K562 (cell line): ENCODE measurements around the gene AP4S1. TPM values are rescaled to one million over a fixed set of nuclear protein-coding genes. Genes with fewer than 3 reads are reported as not detected.
A peak's percentile ranks its signal among the peaks of the same experiment; 100 is the strongest.

ENCODE experiments used
- ATAC-seq: fragments of 200-7000 bp; cut with Tn5 transposase; 3 replicates; pipeline ENCODE4 v1.9.1; 2020; ENCODE audit warnings: moderate library complexity
- BruUV-seq: library from RNA; stranded (reverse); fragments of 400-500 nt; replicated peaks from 2 replicates; lab custom pipeline; 2021; lab: Mats Ljungman, UMichigan
- CTCF ChIA-PET: fragments of 300-600 bp; formaldehyde crosslinking; extraction: SDS; loops from one replicate; lab custom pipeline; 2021; ENCODE audit warnings: low intra/inter-chr PET ratio; lab: Yijun Ruan, JAX
- POLR2A ChIA-PET: fragments of 300-600, 350-650 bp; sonication (Branson Sonifier 250); formaldehyde crosslinking; extraction: SDS; loops from one replicate; lab custom pipeline; 2021; ENCODE audit warnings: antibody characterized with exemption, inconsistent platforms; lab: Yijun Ruan, JAX
- DNase-seq, 4 experiments: peaks; one replicate each; pipeline versions ENCODE4 v3.0.0 to v3.0.0-alpha.2; 2011 to 2018; ENCODE audit warnings: low spot score in 3 of 4, mixed read lengths in 3 of 4; ENCODE audit errors: extremely low read depth in 1 of 4
- FAIRE-seq: peaks from 2 replicates; lab custom pipeline; 2011; peaks lifted over from hg19 to GRCh38; lab: Jason Lieb, UNC
- H2AFZ ChIP-seq: 2 replicates; pipeline ENCODE4 v1.6.0; 2011; ENCODE audit warnings: low read depth, low read length, control low read depth, inconsistent platforms
- H3K27ac ChIP-seq: fragments of 200-600 bp; 3 replicates; pipeline ENCODE4 v1.8.0; 2011; ENCODE audit warnings: low read depth, mild to moderate bottlenecking, control low read depth, inconsistent platforms, low read length, moderate library complexity, mixed read lengths; ENCODE audit errors: extremely low read depth
- H3K27me3 ChIP-seq, 2 experiments: fragments of 300-600 bp in 1 of 2; 2 replicates in 1 of 2; 3 replicates in 1 of 2; pipeline versions ENCODE4 v1.6.0 to v1.8.0; 2011; ENCODE audit warnings: inconsistent platforms in 2 of 2, low read length in 2 of 2, mild to moderate bottlenecking in 1 of 2, mixed read lengths in 1 of 2, moderate library complexity in 1 of 2; ENCODE audit not compliant: control insufficient read depth in 2 of 2, insufficient read depth in 2 of 2
- H3K36me3 ChIP-seq: fragments of 300-600 bp; 3 replicates; pipeline ENCODE4 v1.8.0; 2011; ENCODE audit warnings: mild to moderate bottlenecking, low read length, inconsistent platforms; ENCODE audit not compliant: control insufficient read depth, insufficient read depth
- H3K4me1 ChIP-seq, 2 experiments: fragments of 200-600 bp in 1 of 2; replicated peaks in 1 of 2; 2 replicates in 1 of 2; 3 replicates in 1 of 2; pipeline versions ENCODE4 v1.5.1 to v1.8.0; 2011; ENCODE audit warnings: inconsistent platforms in 2 of 2, low read length in 2 of 2, mild to moderate bottlenecking in 1 of 2, mixed read lengths in 1 of 2, moderate library complexity in 1 of 2; ENCODE audit not compliant: control insufficient read depth in 2 of 2, insufficient read depth in 2 of 2
- H3K4me2 ChIP-seq: 2 replicates; pipeline ENCODE4 v1.6.1; 2011; ENCODE audit warnings: low read length, control low read depth, inconsistent platforms, mixed read lengths; ENCODE audit not compliant: insufficient read depth
- H3K4me3 ChIP-seq: fragments of 200-600 bp; sonication (generic), shearing (Covaris generic); 2 replicates; pipeline ENCODE4 v1.5.1; 2016; ENCODE audit warnings: control low read depth, inconsistent platforms
- H3K79me2 ChIP-seq: fragments of 200-600 bp; 3 replicates; pipeline ENCODE4 v1.8.0; 2011; ENCODE audit warnings: low read length, inconsistent platforms; ENCODE audit not compliant: control insufficient read depth, insufficient read depth
- H3K9ac ChIP-seq, 2 experiments: 2 replicates each; pipeline versions ENCODE4 v1.6.0 to v1.6.1; 2011; ENCODE audit warnings: low read depth in 2 of 2, low read length in 2 of 2, control low read depth in 1 of 2, inconsistent platforms in 1 of 2, mild to moderate bottlenecking in 1 of 2, mixed read lengths in 1 of 2; ENCODE audit not compliant: insufficient read depth in 1 of 2
- H3K9me1 ChIP-seq: one replicate; pipeline ENCODE4 v1.6.0; 2011; ENCODE audit warnings: inconsistent platforms, mild to moderate bottlenecking, low read length, moderate library complexity; ENCODE audit not compliant: control insufficient read depth, insufficient read depth
- H3K9me3 ChIP-seq: replicated peaks from 2 replicates; pipeline ENCODE4 v1.5.1; 2011; ENCODE audit warnings: low read depth, low read length, inconsistent platforms; ENCODE audit not compliant: control insufficient read depth, insufficient read depth
- H4K20me1 ChIP-seq: replicated peaks from 2 replicates; pipeline ENCODE4 v1.6.1; 2011; ENCODE audit warnings: low read length, inconsistent platforms, mixed read lengths; ENCODE audit not compliant: control insufficient read depth, insufficient read depth
- CREB1 ChIP-seq, 2 experiments: sonication (generic) in 1 of 2; formaldehyde crosslinking in 1 of 2; IDR thresholded peaks; 2 replicates each; pipeline versions ENCODE4 v1.6.1 to v1.8.0; 2012 to 2022; ENCODE audit warnings: inconsistent platforms in 1 of 2, mild to moderate bottlenecking in 1 of 2, missing genetic modification reagents in 1 of 2, moderate library complexity in 1 of 2
- ETS1 ChIP-seq: conservative IDR thresholded peaks from 2 replicates; pipeline ENCODE4 v1.6.1; 2011; ENCODE audit warnings: low read depth, mild to moderate bottlenecking, low read length; ENCODE audit not compliant: control insufficient read depth
- GABPB1 ChIP-seq: sonication (generic); formaldehyde crosslinking; IDR thresholded peaks from 2 replicates; pipeline ENCODE4 v1.8.0; 2022; ENCODE audit warnings: mild to moderate bottlenecking, missing genetic modification reagents
- JUND ChIP-seq, 2 experiments: IDR thresholded peaks; 2 replicates in 1 of 2; 3 replicates in 1 of 2; pipeline ENCODE4 v1.6.1; 2011; ENCODE audit warnings: borderline replicate concordance in 2 of 2, low read depth in 2 of 2, low read length in 2 of 2, improper control_type of control experiment in 1 of 2, missing biosample characterization in 1 of 2, missing genetic modification characterization in 1 of 2, missing genetic modification reagents in 1 of 2
- MTA3 ChIP-seq: fragments of 450-650 bp; formaldehyde crosslinking; IDR thresholded peaks from 2 replicates; pipeline ENCODE4 v1.6.1; 2017; ENCODE audit warnings: mild to moderate bottlenecking, borderline replicate concordance
- NR2C2 ChIP-seq, 2 experiments: fragments of 200-800 bp in 1 of 2; sonication (Bioruptor generic) in 1 of 2; sonication (generic) in 1 of 2; formaldehyde crosslinking in 1 of 2; IDR thresholded peaks; 2 replicates each; pipeline versions ENCODE4 v1.6.1 to v1.8.0; 2016 to 2022; ENCODE audit warnings: mild to moderate bottlenecking in 1 of 2, missing compliant biosample characterization in 1 of 2, missing genetic modification characterization in 1 of 2, missing genetic modification reagents in 1 of 2
- NR3C1 ChIP-seq: sonication (generic); formaldehyde crosslinking; IDR thresholded peaks from 2 replicates; pipeline ENCODE4 v1.8.1; 2022; ENCODE audit warnings: missing genetic modification reagents
- PHTF2 ChIP-seq: fragments of 250-450 bp; sonication (Bioruptor Pico); IDR thresholded peaks from 2 replicates; pipeline ENCODE4 v1.5.0; 2021; ENCODE audit warnings: mild to moderate bottlenecking
- POLR2AphosphoS5 ChIP-seq: IDR thresholded peaks from 2 replicates; pipeline ENCODE4 v1.6.1; 2011; ENCODE audit warnings: mild to moderate bottlenecking, low read depth, low read length, moderate library complexity; ENCODE audit not compliant: control insufficient read depth, insufficient read depth
- RBM17 ChIP-seq: fragments of 200-400 bp; formaldehyde crosslinking; IDR thresholded peaks from 2 replicates; pipeline ENCODE4 v1.6.1; 2017; ENCODE audit warnings: low read depth, mild to moderate bottlenecking, low read length, borderline replicate concordance
- SMARCA5 ChIP-seq: fragments of 450-650 bp; IDR thresholded peaks from 2 replicates; pipeline ENCODE4 v1.6.1; 2016
- SOX6 ChIP-seq: fragments of 450-650 bp; IDR thresholded peaks from 2 replicates; pipeline ENCODE4 v1.6.1; 2014; ENCODE audit warnings: mild to moderate bottlenecking
- TFAP4 ChIP-seq: sonication (generic); formaldehyde crosslinking; IDR thresholded peaks from 2 replicates; pipeline ENCODE4 v1.8.0; 2022; ENCODE audit warnings: missing genetic modification reagents, mild to moderate bottlenecking, moderate library complexity, borderline replicate concordance
- TOE1 ChIP-seq, 2 experiments: fragments of 450-650 bp in 1 of 2; sonication (generic) in 1 of 2; formaldehyde crosslinking in 1 of 2; IDR thresholded peaks; 2 replicates each; pipeline versions ENCODE4 v1.7.1 to v1.8.0; 2016 to 2022; ENCODE audit warnings: borderline replicate concordance in 2 of 2, mild to moderate bottlenecking in 2 of 2, antibody characterized with exemption in 1 of 2, inconsistent platforms in 1 of 2, low read depth in 1 of 2, missing genetic modification reagents in 1 of 2, moderate library complexity in 1 of 2
- WGBS: fragments of 100-300 bp; shearing (Covaris generic); methylation state at CpG from one replicate; pipeline ENCODE4 v1.1.6; 2016; ENCODE audit warnings: low coverage, mixed read lengths; ENCODE audit not compliant: insufficient coverage; ENCODE audit errors: missing lambda C conversion rate; 5-methylcytosine and 5-hydroxymethylcytosine counted together
- in situ Hi-C: fragments of 300-500 bp; cut with MboI; formaldehyde crosslinking; loops from 4 replicates; pipeline ENCODE4 v1.15.0; 2018; ENCODE audit warnings: inconsistent platforms, mixed read lengths
- intact Hi-C: fragments of 100-400 bp; cut with micrococcal nuclease; formaldehyde crosslinking; loops from 2 replicates; pipeline ENCODE4 v1.14.2; 2022
- polyA plus RNA-seq, 8 experiments: library from polyadenylated mRNA; depleted of rRNA in 4 of 8; stranded (reverse) in 5 of 8; unstranded in 3 of 8; fragments of >200 nt; fragmentation: Nextera tagmentation in 2 of 8; fragmentation: Illumina TruSeq in 1 of 8; extraction: Ambion mirVana in 2 of 8; extraction: Trizol in 1 of 8; gene quantifications; 2 replicates each; pipeline versions ENCODE4 v1.2.1 to v1.2.3, GENCODE V29; 2011 to 2014; ENCODE audit warnings: inconsistent platforms in 1 of 8, missing spikeins in 1 of 8
- total RNA-seq, 7 experiments: library from RNA; depleted of rRNA in 6 of 7; stranded (reverse); fragments of >200 nt in 6 of 7; fragmentation: Illumina TruSeq in 2 of 7; extraction: Trizol in 2 of 7; gene quantifications; 2 replicates each; pipeline versions ENCODE4 v1.2.1 to v1.2.3, GENCODE V29; 2011 to 2021; ENCODE audit warnings: low replicate concordance in 1 of 7
- TF ChIP-seq, protein P1 (sequence below): fragments of 450-650 bp; conservative IDR thresholded peaks from 2 replicates; pipeline ENCODE4 v1.6.1; 2016; ENCODE audit warnings: missing genetic modification characterization, low read depth, mild to moderate bottlenecking, missing compliant biosample characterization, moderate library complexity

Gene AP4S1
- total and polyA plus RNA-seq, 9 of the 15 experiments (the other 6 are each of a cell fraction or from before 2014, with no cell fraction given), result 3.7 to 7.8 (median 5.9) TPM

- peak; percentile 84 to 96 (median 88) for DNase-seq
- Histone ChIP-seq H2AFZ (peak overlapping the region; percentile 93), H3K9me1 (no peaks in the 10 kb centered on the region), H3K4me2 (peak overlapping the region; percentile 81), H3K36me3 (peaks cover 14% of the 10 kb centered on the region), H4K20me1 (no peaks in the 10 kb centered on the region), H3K27me3 (no peaks in the 10 kb centered on the region), H3K79me2 (peaks cover 72% of the 10 kb centered on the region), H3K9me3 (no peaks in the 10 kb centered on the region), H3K4me3 (peak overlapping the region; percentile 98), H3K4me1 (peaks cover 5 to 30% of the 10 kb centered on the region in 2 experiments), H3K9ac (peak overlapping the region; percentile 92 to 97), H3K27ac (peak overlapping the region; percentile 89)
- FAIRE-seq, result peak; percentile 88
- peak; percentile 89 for ATAC-seq
- ChIA-PET CTCF (no interaction called here), POLR2A (interaction anchor here (0.8 to 3.1 kb wide), 12 partner anchors 9 to 439 kb away, joined by 3 to 17 read pairs (median 4); no protein-coding TSS in a partner anchor)
- BruUV-seq, result no TSS peak
- in situ Hi-C loops (no loop called here), intact Hi-C loops (loop anchor here (1.0 to 2.0 kb wide), 3 partner anchors 33 to 56 kb away; no protein-coding TSS in a partner anchor)
- under 1% methylated on average over 23 of the region's 48 CpGs for WGBS
- TF ChIP-seq NR2C2 (CRISPR knock-in tag; IDR thresholded peaks at IDR 0.05) (no peak), NR2C2 (tag; IDR thresholded peaks at IDR 0.05) (peak; percentile 36; the same call in 1 of the 2 replicates), JUND (IDR thresholded peaks at IDR 0.05; ENCODE audit: borderline replicate concordance, low read depth, low read length) (peak; percentile 1), JUND (tag; IDR thresholded peaks at IDR 0.05; ENCODE audit: borderline replicate concordance, low read depth, low read length) (no peak), MTA3 (peak; percentile 64; the same call in 1 of the 2 replicates), RBM17 (no peak), SOX6 (peak; percentile 33; the same call in 1 of the 2 replicates), TFAP4 (CRISPR knock-in tag) (peak; percentile 63; the same call in 1 of the 2 replicates), ETS1 (0 out of 2 replicates have a peak, but pooled peaks have one; percentile 33), GABPB1 (peak; percentile 41; the same call in 1 of the 2 replicates), SMARCA5 (no peak), NR3C1 (CRISPR knock-in tag) (no peak), CREB1 (IDR thresholded peaks at IDR 0.05) (peak; percentile 41; the same call in 1 of the 2 replicates), CREB1 (CRISPR knock-in tag; IDR thresholded peaks at IDR 0.05) (peak; percentile 30; the same call in 1 of the 2 replicates), TOE1 (IDR thresholded peaks at IDR 0.05; ENCODE audit: borderline replicate concordance) (peak; percentile 58; the same call in 1 of the 2 replicates), TOE1 (CRISPR knock-in tag; IDR thresholded peaks at IDR 0.05; ENCODE audit: borderline replicate concordance, low read depth) (no peak), PHTF2 (CRISPR knock-in tag) (no peak), POLR2AphosphoS5 (peak; percentile 62)
- TF ChIP-seq, protein P1, sequence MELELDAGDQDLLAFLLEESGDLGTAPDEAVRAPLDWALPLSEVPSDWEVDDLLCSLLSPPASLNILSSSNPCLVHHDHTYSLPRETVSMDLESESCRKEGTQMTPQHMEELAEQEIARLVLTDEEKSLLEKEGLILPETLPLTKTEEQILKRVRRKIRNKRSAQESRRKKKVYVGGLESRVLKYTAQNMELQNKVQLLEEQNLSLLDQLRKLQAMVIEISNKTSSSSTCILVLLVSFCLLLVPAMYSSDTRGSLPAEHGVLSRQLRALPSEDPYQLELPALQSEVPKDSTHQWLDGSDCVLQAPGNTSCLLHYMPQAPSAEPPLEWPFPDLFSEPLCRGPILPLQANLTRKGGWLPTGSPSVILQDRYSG, result no peak
These were observed 1.2 kb downstream of the AP4S1 start for GRCh38 chr14:31026450-31027235.
